Colonic mucosa (tissue), 4 donors: Measurements from ENCODE around the gene CHST9. TPM values are rescaled to one million over a fixed set of nuclear protein-coding genes. Genes with fewer than 3 reads are reported as not detected.

Experiments used
- DNase-seq: peaks from one replicate; pipeline ENCODE4 v3.0.0-alpha.2; 2020
- H3K27ac ChIP-seq: fragments of 200-600 bp; one replicate; pipeline ENCODE4 v1.8.0; 2021
- H3K27me3 ChIP-seq: fragments of 200-600 bp; one replicate; pipeline ENCODE4 v1.8.0; 2021
- H3K36me3 ChIP-seq: fragments of 200-600 bp; one replicate; pipeline ENCODE4 v1.8.0; 2021
- H3K4me1 ChIP-seq: fragments of 200-600 bp; one replicate; pipeline ENCODE4 v1.8.0; 2021; ENCODE audit warnings: mild to moderate bottlenecking
- H3K4me3 ChIP-seq: fragments of 200-600 bp; one replicate; pipeline ENCODE4 v1.8.0; 2021
- H3K9ac ChIP-seq, 2 donors: one replicate each; pipeline ENCODE4 v1.7.0; 2013; ENCODE audit warnings: control low read depth in 2 of 2, low read depth in 2 of 2, low read length in 2 of 2
- H3K9me3 ChIP-seq: fragments of 200-600 bp; one replicate; pipeline ENCODE4 v1.8.0; 2021
- intact Hi-C: fragments of 100-400 bp; cut with DNase I; formaldehyde crosslinking; loops from one replicate; pipeline ENCODE4 v1.14.1; 2022
- total RNA-seq, 2 donors: library from RNA; stranded (reverse); fragmentation: NEBNext Ultra II Directional in 1 of 2; extraction: Animal tissue kit (Norgen Biotek cat#: 25700) in 1 of 2; gene quantifications; one replicate each; pipeline ENCODE4 v1.2.1, GENCODE V29; 2021
- TF ChIP-seq, protein P1 (sequence below): fragments of 200-600 bp; IDR thresholded peaks from one replicate; pipeline ENCODE4 v1.8.0; 2022; ENCODE audit warnings: antibody characterized with exemption, mild to moderate bottlenecking
- donor health status: healthy.
- donor health status: DM: no; HTN: no; CAD: no.
- donor health status: DM: no; HTN: no; CAD: no.

Gene CHST9
- total RNA-seq, 2 donors from 2014 or later = 0.05 to 0.32 TPM

DNA sequence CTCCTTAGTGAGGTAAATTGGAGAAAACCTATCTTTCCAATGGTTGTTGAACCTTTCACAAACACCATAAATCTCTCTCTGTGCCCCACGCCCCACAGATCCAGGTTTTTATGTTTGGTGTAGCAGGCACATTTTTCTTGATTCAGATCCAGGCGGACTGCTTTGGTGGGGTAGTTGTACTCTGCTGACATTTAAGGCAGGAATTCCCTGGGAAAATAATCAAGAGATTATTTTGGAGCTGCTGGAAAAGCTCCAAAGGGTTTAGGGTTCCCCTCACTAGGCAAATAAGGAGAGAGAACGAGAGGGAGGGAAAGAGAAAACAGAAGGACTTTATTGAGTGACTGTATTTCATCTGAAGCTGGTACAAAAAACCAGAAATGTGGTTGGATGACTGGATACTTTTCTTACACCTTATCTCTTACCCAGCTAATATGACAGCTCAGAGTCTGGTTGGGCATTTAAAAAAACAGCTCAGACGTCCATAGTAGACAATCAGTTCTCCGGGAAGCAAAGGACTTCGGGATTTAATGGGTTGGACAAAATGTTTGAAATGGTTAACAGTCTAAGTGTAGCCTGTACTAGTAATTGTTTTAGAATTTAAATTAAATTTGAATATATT, 316.0 kb downstream of the CHST9 start:
- intact Hi-C loops = no loop called here
- Histone ChIP-seq H3K4me1 (no peaks in the 10 kb centered on the region), H3K4me3 (no peak overlapping the region), H3K27me3 (no peaks in the 10 kb centered on the region), H3K9ac (no peak overlapping the region), H3K9me3 (no peaks in the 10 kb centered on the region), H3K27ac (no peak overlapping the region), H3K36me3 (no peaks in the 10 kb centered on the region)
- TF ChIP-seq, protein P1, sequence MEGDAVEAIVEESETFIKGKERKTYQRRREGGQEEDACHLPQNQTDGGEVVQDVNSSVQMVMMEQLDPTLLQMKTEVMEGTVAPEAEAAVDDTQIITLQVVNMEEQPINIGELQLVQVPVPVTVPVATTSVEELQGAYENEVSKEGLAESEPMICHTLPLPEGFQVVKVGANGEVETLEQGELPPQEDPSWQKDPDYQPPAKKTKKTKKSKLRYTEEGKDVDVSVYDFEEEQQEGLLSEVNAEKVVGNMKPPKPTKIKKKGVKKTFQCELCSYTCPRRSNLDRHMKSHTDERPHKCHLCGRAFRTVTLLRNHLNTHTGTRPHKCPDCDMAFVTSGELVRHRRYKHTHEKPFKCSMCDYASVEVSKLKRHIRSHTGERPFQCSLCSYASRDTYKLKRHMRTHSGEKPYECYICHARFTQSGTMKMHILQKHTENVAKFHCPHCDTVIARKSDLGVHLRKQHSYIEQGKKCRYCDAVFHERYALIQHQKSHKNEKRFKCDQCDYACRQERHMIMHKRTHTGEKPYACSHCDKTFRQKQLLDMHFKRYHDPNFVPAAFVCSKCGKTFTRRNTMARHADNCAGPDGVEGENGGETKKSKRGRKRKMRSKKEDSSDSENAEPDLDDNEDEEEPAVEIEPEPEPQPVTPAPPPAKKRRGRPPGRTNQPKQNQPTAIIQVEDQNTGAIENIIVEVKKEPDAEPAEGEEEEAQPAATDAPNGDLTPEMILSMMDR = no peak
- DNase-seq = no peak

DNA sequence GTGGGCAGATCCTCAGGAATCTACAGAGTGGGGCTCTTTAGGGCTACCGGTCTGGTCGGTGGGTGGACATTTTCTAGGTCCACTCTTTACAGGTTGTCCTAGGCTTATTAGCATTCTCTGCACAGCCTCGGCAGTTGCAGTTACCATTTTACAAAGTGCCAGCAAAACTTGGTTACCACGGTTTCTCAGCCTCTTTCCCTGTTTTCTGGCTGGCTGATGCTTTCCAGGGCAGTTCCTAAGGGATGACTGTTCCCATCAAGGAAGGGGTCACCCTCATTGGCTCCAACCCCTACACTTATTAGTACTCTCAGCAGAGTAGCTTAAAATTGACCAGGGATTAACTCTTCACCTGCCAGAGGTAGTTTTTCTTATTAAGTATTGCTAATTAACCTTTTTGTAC, 317.6 kb downstream of the CHST9 start:
- no peaks in the 10 kb centered on the region for H3K4me1 ChIP-seq
- no peak for DNase-seq
- TF ChIP-seq, protein P1 = no peak

DNA sequence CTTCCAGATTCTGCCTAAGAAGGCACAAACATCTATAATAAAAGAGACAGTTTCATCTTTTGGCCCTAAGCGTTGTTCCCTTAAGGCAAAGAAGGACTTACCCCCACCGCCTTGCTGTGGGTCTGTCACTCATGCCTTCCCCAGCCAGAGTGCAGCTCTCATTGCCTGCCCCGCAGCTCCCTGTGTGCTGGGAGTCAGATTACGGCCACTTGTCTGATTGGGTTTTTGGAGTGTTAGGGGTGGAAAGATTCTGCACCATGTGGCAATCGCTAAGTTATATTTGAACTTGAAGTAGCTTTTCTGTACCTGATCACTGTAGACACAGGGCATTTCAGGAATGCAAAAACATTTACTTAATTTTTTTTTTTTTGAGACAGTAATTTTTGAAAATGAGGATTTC, 319.6 kb downstream of the CHST9 start, which contains the start of gene AQP4:
Gene AQP4, minus strand, starts transcription at position 151 of the 400 bp plus-strand sequence. Its CDS starts 18 bp downstream, at position 133.
- no peak for DNase-seq
- intact Hi-C loops = no loop called here
- H3K4me3 ChIP-seq = no peak within 1 kb of the TSS

More for the DNA sequence above, 317.6 kb downstream of the CHST9 start:
- no peak overlapping the region for H3K4me3 ChIP-seq
- H3K36me3 ChIP-seq = no peaks in the 10 kb centered on the region
- no peaks in the 10 kb centered on the region for H3K9me3 ChIP-seq
- H3K9ac ChIP-seq = no peak overlapping the region
- intact Hi-C loops = no loop called here
- H3K27me3 ChIP-seq = no peaks in the 10 kb centered on the region
- no peak overlapping the region for H3K27ac ChIP-seq

GRCh38 chr18:26864658-26865057, 320.4 kb downstream of the CHST9 start:
- no peaks in the 10 kb centered on the region for H3K9me3 ChIP-seq
- intact Hi-C loops = no loop called here
- no peaks in the 10 kb centered on the region for H3K27me3 ChIP-seq
- H3K9ac ChIP-seq = no peak overlapping the region
- no peak overlapping the region for H3K27ac ChIP-seq
- H3K4me1 ChIP-seq = no peaks in the 10 kb centered on the region
- TF ChIP-seq, protein P1 = no peak
- DNase-seq = no peak
- no peaks in the 10 kb centered on the region for H3K36me3 ChIP-seq
- no peak overlapping the region for H3K4me3 ChIP-seq

More for the DNA sequence above, 319.6 kb downstream of the CHST9 start, which contains the start of gene AQP4:
- no peaks in the 10 kb centered on the region for H3K4me1 ChIP-seq
- no peaks in the 10 kb centered on the region for H3K36me3 ChIP-seq
- no peaks in the 10 kb centered on the region for H3K9me3 ChIP-seq
- TF ChIP-seq, protein P1 = no peak
- H3K9ac ChIP-seq = no peak within 1 kb of the TSS
- H3K27ac ChIP-seq = no peak within 1 kb of the TSS
- H3K27me3 ChIP-seq = no peaks in the 10 kb centered on the region

DNA sequence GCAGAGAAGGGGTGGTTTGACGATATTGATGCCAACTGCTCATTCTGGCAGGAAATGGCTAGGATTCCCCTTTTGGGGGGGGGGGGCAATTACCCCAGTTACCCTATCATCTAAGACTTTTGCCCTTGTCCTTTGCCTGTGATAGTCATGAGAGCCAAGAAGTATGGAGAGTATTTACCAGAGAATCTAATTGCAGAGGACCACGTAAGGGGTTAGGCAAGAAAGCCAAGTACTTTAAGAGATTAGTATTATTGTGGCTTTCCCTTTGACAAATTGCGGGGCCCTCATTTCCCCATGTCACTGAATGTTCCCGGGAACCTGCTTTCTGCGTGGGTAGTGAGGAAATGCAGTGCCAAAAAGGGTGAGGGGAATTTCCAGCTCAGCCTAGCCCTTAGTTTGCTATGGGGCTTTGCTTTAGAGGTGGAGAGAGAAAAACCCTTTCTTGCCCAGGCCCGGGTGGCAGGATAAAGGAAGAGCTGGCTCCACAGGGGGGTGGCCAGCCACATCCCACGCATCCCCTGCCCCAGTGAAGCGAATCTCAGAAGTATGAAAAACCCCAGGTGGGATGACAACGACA, 321.1 kb downstream of the CHST9 start:
- no peak for DNase-seq
- H3K27ac ChIP-seq = no peak overlapping the region
- H3K27me3 ChIP-seq = no peaks in the 10 kb centered on the region
- no peaks in the 10 kb centered on the region for H3K4me1 ChIP-seq
- TF ChIP-seq, protein P1 = no peak
- H3K36me3 ChIP-seq = no peaks in the 10 kb centered on the region
- H3K4me3 ChIP-seq = no peak overlapping the region
- intact Hi-C loops = no loop called here
- no peak overlapping the region for H3K9ac ChIP-seq
- no peaks in the 10 kb centered on the region for H3K9me3 ChIP-seq
